OCI-LY7 (cell line): ENCODE measurements around the gene MYBPC2.

ENCODE experiments used
- EZH2phosphoT487 ChIP-seq: fragments of 200-600 bp; sonication (generic); IDR thresholded peaks from 2 replicates; pipeline ENCODE4 v1.6.1; 2018; ENCODE audit warnings: low read depth, borderline replicate concordance, mild to moderate bottlenecking, mixed run types, antibody characterized with exemption, low read length, moderate library complexity, mixed read lengths
- TF ChIP-seq, protein P1 (sequence below): fragments of 200-600 bp; sonication (generic); conservative IDR thresholded peaks from 2 replicates; pipeline ENCODE4 v1.5.1; 2014; ENCODE audit warnings: mild to moderate bottlenecking, antibody characterized with exemption, low read length, moderate library complexity, mixed read lengths

DNA sequence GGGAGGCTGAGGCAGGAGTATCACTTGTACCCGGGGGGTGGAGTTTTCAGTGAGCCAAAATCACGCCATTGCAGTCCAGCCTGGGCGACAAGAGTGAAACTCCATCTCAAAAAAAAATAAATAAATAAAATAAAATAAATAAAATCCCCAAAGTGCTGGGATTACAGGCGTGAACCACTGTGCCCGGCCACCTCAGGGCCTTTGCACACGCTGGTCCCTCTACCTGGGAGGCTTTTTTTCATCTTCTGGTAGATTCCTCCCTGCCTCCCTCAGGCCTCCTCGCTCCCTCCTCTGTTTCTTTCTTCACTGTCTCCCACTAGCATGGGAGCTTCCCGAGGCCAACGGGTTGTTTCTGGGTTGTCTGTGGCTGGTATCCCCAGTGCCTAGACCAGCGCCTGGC, 15.1 kb downstream of the MYBPC2 start:
- TF ChIP-seq, protein P1, sequence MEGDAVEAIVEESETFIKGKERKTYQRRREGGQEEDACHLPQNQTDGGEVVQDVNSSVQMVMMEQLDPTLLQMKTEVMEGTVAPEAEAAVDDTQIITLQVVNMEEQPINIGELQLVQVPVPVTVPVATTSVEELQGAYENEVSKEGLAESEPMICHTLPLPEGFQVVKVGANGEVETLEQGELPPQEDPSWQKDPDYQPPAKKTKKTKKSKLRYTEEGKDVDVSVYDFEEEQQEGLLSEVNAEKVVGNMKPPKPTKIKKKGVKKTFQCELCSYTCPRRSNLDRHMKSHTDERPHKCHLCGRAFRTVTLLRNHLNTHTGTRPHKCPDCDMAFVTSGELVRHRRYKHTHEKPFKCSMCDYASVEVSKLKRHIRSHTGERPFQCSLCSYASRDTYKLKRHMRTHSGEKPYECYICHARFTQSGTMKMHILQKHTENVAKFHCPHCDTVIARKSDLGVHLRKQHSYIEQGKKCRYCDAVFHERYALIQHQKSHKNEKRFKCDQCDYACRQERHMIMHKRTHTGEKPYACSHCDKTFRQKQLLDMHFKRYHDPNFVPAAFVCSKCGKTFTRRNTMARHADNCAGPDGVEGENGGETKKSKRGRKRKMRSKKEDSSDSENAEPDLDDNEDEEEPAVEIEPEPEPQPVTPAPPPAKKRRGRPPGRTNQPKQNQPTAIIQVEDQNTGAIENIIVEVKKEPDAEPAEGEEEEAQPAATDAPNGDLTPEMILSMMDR: no peak
- TF ChIP-seq EZH2phosphoT487: no peak
